HG03432 (cell line): ENCODE data around the gene IFI27L1.
A peak's percentile ranks its signal among the peaks of the same experiment; 100 is the strongest.

Experiments used
- ATAC-seq: cut with Tn5 transposase; IDR thresholded peaks from one replicate; pipeline ENCODE4 v1.9.1; 2021; ENCODE audit warnings: mild to moderate bottlenecking, moderate library complexity; ENCODE audit not compliant: unreplicated experiment

Gene IFI27L1, protein sequence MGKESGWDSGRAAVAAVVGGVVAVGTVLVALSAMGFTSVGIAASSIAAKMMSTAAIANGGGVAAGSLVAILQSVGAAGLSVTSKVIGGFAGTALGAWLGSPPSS

DNA sequence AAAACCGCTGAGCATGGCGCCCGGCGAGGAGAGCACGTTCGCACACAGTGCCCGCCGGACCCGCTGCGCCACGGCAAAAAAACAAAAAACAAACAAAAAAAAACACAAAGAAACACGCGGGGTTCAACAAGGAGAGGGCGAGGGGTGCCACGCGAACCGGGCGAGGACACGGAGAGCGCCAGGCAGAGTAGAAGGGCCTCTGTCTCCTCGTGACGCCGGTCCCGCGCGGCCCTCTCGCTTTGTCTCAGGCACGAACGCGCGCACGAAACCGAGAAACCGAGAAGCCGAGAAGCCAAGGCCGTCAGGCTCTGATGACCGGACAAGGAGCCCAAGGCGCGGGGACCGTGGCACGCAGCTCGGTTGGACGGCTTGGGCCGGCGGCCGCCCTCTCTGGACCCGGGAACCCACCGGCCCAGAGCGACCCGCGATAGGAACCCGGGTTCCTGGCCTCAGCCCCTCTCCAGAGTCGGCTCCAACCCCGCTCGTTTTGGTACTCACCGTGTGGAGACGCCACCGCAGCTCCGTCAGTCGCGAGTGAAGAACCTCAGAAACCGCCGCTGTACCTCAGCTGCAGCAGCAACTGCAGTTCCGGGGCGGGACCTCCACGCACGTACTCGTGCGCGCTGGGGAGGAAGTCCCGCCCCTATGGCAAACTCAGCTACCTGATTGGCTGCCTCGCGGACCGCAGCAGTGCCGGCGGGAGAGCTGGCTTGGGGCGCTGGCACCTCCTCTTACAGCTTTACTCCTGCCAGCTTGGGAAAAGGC is at the start of gene IFI27L1, which contains the start of gene DDX24:
Gene IFI27L1 (plus strand): TSS at position 690 of the 765 bp plus-strand sequence. CDS start 15,628 bp downstream, outside the sequence.
Gene DDX24 (minus strand): TSS at position 582 of the 765 bp plus-strand sequence. CDS start 1,460 bp downstream, outside the sequence.
- ATAC-seq, result peak; percentile 99

DNA sequence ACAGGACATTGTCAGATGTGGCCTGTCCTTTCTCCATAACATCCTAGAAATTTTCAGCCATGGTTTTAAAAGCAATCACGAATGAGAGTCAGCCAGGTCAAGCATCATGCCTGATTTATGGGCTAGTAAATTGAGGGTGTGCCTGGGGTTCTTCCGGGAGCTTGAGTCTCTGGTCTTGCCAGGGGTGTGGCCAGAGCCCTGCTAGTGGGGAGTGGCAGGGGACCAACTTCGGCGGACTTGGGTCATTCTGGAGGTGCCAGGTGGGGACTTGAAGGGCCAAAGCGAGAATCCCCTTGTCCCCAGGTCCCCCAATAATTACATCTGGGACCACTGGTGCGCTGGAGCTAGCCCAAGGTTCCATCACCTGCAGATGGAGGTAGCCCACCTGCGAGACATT is 49.2 kb upstream of the IFI27L1 start:
- no peak for ATAC-seq

DNA sequence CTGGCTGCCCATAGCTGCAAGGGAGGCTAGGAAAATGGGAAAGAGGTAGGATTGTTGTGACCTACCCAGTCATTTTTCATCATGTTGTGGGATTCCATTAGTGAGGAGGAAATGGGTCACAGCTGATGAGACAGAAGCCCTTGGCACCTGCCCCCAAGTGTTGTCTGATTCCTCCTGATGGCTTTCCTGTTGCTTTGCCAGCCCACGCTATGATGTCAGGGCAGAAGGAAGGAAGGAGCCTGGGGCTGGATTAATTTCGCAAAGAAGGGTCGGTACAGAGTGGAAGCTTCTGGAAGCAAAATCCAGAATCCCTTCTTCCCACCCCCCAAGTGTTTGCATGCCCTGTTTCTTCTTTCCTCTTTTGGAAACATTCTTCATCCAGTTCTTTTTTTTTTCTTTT is 46.2 kb upstream of the IFI27L1 start:
- ATAC-seq, result no peak

DNA sequence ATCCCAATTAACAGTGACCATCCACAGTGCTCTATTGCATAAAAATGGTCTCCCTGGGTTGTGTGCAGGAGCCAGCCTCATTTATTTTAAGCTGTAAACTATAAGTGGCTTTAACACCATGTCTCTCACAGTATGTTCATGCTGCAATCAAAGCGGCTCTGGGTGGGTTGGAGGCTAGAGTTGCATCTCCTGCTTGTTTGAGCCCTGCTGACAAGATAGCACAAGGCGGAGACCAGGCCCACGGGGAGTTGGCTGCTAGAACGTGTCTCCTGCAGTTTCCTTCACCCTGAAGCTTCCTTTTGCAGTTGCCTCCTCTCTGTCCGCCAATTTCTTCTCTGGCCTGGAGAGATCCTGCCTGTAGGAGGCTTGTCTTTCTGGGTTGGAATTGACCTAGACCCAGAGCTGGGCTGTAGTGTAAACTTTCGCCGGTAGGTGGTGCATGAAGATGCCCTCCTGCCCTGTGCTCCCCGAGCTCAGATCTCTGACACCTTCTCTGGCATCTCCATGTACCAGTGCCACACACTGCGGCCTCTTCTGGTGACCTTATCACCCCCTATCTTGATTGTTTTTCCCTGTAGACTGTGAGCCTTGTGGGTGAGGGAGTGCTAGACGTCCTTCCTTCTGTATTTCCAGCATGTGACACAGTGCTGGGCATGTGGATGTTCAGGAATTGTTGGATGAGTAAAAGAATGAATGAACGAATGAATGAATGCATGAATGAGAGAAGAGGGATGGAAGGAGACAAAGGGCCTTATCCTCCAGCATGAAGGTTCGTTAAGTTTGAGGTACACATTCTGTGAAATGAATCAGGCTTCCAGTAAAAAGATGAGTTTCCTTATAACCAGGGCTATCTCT is 44.6 kb upstream of the IFI27L1 start:
- ATAC-seq, result peak; percentile 86

DNA sequence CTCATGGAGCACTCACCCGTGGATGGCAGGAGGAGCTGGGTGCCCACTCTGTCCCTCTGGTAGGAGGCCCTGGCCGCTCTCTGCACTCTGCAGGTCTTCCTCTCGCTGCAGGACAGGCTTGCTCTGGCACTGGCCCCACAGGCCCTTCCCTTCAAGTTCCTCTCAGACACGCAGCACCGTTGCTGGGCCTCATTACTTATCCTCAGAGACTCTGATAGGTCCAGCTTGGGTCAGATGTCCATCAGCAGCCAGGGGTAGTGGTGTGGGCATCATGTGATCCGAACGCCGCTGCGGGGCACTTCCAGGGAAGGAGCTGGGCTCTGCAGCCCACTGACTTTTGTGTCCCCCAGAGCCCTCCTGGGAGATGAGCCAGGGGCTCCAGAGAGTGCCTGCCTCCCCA is 43.2 kb upstream of the IFI27L1 start:
- ATAC-seq, result no peak

DNA sequence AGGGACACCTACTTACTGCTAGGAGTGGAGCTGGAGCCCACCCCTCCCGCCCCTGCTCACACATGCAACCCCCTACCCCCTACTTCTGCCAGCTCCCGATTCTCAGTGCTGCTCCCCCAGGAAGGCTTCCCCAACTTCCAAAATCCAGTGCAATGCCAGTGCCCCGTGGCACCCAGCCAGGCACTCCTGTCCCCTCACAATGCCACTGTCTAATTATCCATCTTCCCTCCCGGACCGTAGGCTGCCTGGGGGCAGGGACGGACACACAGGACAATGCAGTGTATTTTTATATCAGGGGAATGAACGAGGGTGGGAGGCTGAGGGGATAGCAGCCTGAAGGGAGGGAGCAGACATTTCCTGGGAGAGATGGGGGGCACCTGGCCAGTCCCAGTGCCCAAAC is 42.6 kb upstream of the IFI27L1 start:
- no peak for ATAC-seq

DNA sequence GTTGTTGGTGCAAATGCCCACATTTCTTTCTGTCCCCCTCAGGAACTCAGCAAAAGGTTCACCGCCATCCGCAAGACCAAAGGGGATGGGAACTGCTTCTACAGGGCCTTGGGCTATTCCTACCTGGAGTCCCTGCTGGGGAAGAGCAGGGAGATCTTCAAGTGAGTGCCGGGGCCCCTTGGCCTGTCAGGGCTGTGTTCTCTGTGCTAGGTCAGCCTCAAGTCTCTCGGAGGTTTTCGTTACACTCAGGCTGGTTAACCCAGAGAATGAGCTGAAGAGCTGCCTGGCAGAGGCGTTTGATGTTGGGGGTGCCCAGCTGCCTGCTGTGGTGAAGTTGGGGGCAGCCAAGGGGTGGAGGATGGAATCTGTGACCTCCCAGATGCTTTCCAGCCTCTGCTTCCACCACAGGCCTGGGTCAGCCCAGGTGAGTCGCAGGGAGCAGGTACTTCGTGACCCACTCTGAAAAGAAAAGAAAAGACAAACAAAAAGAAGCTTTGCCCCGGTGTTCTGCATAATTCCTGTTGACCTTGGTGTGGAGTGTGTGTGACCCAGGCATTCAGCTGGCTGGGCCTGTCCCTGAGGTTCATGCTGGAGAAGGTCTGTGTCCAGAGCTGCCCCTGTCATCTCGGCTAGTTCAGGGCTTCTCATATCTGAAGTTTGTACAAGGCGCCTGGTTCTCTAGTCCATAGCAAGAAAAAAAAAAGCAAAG is 42.0 kb upstream of the IFI27L1 start:
- no peak for ATAC-seq

DNA sequence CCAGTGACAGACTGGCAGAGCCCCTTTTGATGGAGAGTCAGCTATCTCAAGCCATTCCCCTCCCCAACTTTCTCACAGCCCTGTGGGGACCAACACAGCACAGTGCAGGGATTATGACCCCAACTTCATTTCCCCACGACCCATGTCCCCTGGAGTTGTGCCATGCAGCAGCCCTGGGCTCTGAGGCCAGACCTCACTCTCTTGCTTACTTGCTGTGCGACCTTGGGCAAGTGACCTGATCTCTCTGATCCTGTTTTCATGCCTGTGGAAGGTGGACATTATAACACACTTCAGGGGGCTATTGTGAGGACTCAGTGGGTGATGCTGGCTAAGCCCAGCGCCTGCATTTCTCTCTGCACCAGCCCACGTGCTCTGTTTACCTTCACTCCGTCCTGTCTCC is 40.9 kb upstream of the IFI27L1 start:
- ATAC-seq, result no peak

DNA sequence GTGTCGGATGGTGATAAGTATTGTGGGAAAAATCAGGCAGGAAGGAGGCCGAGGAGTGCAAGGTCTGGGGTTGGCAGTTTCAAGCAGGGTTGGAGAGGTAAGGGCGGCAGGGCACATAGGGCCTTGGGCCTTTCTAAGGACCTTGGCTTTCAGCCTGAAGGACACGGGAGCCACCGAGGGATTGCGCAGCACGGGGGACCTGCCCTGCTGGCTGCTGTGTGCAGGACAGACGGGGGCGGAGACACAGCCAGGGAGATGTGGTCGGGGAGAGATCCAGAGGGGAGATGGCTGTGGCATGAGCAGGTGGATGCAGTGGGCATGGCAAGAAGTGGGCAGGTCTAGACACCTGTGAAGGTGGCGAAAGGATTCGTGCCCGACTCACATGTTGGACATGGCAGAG is 40.3 kb upstream of the IFI27L1 start:
- ATAC-seq, result no peak

DNA sequence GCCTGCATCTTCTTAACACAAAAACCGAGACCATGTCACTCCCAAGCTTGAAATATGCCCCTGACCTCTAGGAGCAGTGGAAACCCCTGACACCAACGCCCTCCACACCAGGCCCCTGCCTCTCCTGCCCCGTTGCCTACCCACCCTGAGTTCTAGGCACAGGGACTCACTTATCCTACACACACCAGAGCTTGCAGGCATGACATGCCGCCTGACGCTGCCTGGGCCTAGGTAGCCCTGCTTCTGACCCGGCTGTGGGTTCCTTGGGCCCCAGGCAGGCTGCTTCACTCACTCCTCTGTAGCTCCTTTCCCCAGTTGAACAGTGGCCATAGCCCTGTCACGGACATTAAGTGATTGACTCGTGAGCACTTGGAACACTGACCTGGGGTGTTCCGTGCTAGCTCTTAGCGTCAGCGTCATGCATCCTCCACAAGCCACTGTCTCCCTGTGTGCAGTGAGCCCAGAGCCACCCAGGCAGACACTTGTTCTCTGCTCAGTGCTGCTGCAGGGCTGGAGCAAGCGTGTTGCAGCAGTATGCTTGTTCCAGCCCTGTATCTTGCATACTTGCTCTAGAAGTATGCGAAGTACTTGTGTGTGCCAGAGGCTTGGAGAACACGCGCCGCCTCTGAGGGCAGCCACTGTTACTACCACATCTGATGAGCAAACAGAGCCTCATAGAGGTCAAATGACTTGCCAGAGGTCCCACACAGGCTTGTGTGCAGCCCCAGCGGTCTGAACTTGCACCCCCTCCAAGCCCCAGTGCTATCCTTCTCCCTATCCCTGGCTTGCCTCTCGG is 39.4 kb upstream of the IFI27L1 start:
- ATAC-seq, result no peak

DNA sequence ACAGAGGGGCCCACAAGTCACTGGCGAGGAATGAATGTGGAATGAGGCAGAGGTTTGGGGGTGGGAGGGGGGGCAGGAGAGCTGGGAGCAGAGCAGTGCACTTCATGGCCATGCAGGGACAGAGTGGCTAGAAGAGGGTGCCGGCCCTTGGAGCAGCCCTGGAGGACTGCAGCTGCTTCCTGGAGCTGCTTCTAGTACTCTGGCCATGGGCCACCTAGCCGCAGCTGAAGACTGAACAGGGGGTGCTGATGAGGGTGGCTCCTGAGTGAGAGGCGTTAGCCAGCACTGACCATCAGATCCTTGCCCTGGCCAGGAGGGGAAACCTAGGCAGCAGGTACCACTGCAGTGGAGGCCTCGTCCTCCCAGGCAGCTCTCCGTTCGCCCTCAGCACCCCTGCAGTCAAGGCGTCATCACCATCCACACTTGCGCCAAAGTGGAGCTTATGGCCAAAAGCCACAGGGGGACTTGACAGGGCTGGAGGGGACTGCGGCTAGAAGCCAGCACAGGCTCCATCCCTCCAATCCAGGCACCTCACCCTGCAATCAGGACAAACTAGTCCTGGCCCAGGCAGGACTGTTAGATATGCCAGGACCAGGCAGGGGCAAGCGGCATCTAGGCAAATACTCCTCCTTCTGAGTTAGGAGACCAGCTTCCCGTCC is 38.5 kb upstream of the IFI27L1 start:
- ATAC-seq, result no peak

DNA sequence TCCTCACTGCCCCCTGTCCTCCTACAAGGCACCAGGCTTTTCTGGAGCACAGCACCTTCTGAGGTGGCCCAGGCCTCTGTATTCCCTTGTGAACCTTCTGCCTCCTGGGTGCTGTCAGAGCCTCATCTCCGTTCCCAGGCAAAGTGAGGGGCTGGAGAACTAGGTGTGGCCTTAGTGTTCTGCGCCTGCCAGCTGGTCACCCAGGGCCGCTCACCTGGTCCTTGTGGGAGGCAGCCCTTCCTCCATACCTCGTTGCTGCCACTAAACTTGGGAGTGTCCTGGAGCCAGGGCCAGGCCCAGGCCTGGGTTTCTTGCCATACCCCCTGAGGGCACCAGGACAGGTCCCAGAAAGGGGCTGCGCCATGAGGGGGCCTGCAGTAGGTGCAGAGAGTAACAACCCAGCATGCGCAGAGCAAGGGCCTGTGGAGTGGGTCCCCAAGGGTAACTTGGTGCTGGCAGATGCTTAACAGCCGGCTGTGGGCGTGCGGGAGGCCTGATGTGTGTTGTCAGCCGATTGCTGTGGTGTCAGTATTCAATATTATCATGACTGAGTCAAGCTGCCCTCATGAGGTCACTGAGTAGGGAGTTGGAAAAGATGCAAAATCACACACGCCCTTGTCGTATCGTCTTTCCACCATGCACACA is 37.9 kb upstream of the IFI27L1 start:
- ATAC-seq, result no peak

DNA sequence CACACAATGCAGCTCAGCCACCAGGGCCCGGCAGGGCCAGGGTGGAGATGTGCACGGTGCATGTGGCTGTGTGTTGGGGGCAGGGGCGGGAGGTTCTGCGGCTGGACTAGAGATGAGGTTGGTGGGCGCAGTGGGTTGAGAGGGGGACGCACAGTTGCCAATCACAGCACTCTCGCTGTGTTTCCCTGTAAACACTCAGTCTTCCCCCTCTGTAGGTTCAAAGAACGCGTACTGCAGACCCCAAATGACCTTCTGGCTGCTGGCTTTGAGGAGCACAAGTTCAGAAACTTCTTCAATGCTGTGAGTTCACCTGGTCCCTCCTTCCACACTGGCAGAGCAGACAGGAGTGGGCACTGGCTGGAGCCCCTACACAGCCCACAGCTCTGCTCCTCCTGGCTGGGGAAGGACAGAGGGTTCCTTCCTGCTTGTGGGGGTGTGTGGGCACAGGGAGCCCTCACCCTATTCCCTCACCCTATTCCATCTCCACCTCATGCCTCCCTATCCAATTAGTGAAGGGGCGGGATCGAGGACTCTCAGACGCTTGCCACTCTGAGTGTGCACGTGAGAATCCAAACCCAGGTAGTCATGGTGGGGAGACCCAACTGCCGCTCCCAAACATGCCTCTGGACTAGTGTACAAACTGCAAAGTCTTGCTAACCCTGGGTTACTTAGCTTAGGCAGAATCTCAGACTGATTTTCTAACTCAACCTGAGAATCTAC is 37.2 kb upstream of the IFI27L1 start:
- no peak for ATAC-seq

DNA sequence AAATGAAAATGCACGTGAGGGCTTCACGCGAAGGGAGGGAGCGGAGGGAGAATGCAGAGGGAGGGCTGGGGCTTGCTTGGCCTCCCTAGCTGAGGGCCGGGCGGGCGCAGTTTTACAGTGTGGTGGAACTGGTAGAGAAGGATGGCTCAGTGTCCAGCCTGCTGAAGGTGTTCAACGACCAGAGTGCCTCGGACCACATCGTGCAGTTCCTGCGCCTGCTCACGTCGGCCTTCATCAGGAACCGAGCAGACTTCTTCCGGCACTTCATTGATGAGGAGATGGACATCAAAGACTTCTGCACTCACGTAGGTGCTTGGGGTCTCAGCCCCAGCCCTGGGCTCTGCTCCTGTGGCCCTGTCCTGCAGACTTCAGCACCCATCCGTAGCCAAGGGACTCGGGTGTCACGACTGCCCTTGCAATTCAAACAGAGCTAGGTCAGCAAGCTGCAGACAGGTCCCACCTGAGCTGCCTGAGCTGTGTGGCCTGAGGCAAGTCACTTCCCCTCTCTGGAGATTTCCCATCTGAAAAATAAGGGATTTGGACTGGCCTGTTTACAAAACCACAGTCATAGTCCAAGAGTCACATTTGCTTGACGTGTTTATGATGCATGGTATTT is 36.5 kb upstream of the IFI27L1 start:
- no peak for ATAC-seq

DNA sequence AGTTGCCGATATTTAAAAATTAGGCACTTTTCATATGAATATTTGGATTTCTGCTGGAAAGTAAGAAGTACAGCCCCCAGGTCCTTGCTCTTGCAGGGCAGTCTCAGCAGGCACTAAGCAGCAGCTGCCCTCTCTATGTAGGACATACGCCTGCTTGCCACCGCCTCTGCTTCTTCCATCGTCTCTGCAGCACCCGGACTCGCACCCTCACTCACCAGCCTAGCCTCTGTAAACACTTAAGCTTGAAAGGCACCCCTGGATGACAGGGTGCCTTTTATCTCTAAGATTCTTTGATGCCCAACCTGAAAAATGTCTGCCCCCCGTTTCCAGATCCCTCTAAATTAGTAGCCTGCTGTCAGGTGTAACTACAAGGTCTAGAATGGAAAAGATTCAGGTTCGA is 36.0 kb upstream of the IFI27L1 start:
- no peak for ATAC-seq

DNA sequence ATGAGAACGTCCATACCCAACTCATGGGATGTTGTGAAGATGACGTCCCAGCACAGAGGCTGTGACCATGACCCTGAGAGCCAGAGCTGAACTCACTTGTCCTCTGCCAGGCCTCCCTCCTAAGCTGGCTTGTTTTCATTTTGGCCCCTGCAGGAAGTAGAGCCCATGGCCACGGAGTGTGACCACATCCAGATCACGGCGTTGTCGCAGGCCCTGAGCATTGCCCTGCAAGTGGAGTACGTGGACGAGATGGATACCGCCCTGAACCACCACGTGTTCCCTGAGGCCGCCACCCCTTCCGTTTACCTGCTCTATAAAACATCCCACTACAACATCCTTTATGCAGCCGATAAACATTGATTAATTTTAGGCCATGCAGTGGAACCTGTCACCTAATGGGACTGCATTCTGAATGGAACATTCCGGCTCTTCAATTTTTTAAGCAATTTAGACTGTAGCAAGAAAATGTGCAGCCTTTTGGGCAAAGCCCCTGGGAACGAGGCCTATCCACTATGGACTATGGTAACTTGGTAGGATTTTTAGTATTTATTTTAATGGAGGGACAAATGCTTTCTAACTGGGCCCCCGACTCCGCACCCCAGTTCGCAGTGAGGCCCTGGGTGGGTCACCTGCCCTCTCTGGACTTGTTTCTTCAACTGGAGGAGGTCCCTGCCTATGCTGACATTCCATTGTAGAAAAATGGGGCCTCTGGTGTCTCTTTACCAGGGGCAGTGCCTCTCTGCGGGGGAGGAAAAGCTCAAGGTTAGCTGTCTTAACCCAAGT is 35.4 kb upstream of the IFI27L1 start:
- ATAC-seq, result no peak

DNA sequence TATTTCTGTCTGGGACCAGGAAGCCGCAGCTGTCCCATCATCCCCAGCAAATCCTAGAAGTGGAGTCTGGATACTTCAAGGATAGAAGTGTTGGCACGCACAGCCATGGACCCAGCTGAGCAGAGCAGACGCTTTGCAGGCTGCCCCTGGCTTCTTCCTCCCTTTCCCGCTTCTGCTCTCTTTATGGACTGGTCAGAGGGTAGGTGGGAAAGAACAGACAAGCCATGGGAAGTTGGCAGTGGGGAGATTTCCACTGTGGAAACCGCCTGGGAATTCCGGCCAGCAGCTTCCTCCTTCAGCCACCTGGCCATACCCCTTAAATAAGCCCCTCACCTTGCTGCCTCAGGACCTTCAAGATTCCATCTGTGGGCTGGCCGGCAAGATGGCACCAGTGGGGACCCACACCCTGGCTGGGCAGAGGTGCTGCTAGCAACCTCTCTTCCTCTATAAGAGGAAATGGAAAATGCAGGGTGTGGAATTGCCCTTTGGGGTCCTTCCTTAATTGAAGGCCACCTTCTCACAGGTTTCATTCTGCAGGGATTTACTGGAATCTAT is 34.3 kb upstream of the IFI27L1 start:
- ATAC-seq, result no peak
